ENCODE measurements around the gene DPPA4. TPM values are rescaled to one million over a fixed set of nuclear protein-coding genes. Genes with fewer than 3 reads are reported as not detected.

Gene DPPA4
- total RNA-seq, 1 experiment from 2014 or later: 774 TPM

DNA sequence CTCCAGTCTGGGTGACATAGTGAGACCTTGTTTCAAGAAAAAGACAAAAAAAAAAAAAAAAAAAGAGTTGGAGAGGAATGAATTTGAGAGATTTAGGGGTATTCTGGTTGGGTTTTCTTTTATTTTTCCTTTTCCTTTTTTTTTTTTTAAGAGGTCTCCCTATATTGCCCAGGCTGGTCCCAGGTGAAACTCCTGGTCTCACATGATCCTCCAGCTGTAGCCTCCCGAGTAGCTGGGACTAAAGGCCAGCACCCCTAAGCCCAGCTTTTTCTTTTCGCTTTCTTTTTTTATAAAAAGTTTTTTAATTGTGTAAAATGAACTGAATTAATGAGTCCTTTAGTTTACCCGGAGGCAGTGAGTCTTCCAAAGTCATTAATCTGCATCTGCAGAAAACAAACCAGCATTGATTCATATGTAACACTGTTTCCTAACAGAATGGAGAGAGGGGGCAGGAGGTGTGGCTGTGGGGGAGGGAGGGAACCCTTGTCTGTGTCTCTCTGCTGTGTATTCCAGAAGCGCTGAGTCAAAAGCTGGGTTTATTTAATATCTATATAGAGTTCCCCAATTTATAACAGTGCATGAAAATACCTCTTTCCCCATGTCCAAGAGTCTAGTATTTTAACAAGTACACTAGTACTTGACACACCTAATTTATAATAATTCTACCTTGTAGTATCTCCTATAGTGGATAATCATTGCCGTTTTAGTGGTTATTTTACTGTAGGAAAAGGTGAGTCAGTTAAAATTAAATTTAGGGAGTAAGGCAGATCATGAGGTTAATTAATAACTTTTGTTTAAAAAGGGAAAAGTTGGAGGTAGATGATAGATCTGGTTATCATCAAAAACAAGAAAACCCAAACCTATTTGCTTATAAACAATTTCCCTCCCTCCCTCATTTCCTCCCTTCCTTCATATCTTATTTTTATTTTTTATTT is 2.6 kb upstream of the DPPA4 start (continued):
- TF ChIP-seq, protein P1, sequence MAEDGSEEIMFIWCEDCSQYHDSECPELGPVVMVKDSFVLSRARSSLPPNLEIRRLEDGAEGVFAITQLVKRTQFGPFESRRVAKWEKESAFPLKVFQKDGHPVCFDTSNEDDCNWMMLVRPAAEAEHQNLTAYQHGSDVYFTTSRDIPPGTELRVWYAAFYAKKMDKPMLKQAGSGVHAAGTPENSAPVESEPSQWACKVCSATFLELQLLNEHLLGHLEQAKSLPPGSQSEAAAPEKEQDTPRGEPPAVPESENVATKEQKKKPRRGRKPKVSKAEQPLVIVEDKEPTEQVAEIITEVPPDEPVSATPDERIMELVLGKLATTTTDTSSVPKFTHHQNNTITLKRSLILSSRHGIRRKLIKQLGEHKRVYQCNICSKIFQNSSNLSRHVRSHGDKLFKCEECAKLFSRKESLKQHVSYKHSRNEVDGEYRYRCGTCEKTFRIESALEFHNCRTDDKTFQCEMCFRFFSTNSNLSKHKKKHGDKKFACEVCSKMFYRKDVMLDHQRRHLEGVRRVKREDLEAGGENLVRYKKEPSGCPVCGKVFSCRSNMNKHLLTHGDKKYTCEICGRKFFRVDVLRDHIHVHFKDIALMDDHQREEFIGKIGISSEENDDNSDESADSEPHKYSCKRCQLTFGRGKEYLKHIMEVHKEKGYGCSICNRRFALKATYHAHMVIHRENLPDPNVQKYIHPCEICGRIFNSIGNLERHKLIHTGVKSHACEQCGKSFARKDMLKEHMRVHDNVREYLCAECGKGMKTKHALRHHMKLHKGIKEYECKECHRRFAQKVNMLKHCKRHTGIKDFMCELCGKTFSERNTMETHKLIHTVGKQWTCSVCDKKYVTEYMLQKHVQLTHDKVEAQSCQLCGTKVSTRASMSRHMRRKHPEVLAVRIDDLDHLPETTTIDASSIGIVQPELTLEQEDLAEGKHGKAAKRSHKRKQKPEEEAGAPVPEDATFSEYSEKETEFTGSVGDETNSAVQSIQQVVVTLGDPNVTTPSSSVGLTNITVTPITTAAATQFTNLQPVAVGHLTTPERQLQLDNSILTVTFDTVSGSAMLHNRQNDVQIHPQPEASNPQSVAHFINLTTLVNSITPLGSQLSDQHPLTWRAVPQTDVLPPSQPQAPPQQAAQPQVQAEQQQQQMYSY (CRISPR knock-in tag; IDR thresholded peaks at IDR 0.05): no peak
- TF ChIP-seq, protein P2, sequence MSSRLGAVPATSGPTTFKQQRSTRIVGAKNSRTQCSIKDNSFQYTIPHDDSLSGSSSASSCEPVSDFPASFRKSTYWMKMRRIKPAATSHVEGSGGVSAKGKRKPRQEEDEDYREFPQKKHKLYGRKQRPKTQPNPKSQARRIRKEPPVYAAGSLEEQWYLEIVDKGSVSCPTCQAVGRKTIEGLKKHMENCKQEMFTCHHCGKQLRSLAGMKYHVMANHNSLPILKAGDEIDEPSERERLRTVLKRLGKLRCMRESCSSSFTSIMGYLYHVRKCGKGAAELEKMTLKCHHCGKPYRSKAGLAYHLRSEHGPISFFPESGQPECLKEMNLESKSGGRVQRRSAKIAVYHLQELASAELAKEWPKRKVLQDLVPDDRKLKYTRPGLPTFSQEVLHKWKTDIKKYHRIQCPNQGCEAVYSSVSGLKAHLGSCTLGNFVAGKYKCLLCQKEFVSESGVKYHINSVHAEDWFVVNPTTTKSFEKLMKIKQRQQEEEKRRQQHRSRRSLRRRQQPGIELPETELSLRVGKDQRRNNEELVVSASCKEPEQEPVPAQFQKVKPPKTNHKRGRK (CRISPR knock-in tag; IDR thresholded peaks at IDR 0.05; ENCODE audit: borderline replicate concordance): no peak
- no peak for TF ChIP-seq E2F1 (CRISPR knock-in tag; IDR thresholded peaks at IDR 0.05)

DNA sequence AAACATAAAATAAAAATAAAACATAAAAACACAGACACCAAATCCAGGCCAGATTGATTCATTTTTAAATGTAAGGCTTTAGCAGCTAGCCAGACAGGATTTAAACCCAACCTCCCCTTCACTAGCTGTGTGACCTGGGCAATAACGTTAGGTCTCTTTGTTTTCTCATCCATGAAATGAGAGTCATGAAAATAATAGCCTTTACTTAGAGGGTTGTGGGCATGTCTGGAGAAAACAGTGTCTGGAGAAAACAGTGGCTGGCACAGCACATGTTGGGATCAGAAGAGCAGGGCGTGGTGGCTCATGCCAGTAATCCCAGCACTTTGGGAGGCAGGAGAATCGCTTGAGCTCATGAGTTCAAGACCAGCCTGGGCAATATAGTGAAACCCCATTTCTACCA is 1.9 kb upstream of the DPPA4 start:
- DNase-seq (ENCODE audit: low spot score) (no peak), ATAC-seq (no peak)
- Mint-ChIP-seq H3K27me3 (ENCODE audit: low read depth) (peaks cover 3% of the 10 kb centered on the region; the same call in 1 of the 2 replicates), H3K4me3 (peak overlapping the region; percentile 89), H3K9me3 (no peaks in the 10 kb centered on the region), H3K27ac (peak overlapping the region; percentile 98), H3K36me3 (peaks cover 58% of the 10 kb centered on the region), H3K4me1 (peaks cover 29% of the 10 kb centered on the region)
- TF ChIP-seq IRF1 (CRISPR knock-in tag; IDR thresholded peaks at IDR 0.05): no peak
- CTCF ChIA-PET: interaction anchor here (1.6 kb wide), 1 partner anchor 31 kb away, joined by 4 read pairs; no protein-coding TSS in a partner anchor
- POLR2A ChIA-PET: interaction anchor here (0.5 to 1.4 kb wide), 5 partner anchors 9 to 23 kb away, joined by 3 to 10 read pairs (median 5); partner anchors contain the start of gene DPPA2

DNA sequence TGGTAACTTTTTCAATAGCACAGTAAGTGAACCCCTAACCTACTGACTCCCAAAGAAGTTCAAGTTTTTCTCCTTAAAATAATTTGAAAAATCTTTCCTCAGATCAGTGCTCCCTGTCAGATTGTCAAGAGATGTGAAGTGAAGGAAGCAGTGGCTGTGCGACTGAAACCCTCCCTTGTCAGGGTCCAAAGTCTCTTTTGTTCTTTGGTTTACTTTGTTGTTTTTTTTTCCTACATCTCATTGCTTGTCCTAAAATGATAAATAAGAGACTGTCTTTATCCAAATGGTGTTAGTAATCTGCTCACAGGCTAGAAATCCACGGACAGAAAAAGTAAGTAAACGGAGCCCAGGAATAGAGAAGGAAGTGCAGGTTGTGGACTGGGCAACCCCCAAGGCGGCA is 976 bp upstream of the DPPA4 start:
- CTCF ChIA-PET: interaction anchor here (1.6 kb wide), 1 partner anchor 31 kb away, joined by 4 read pairs; no protein-coding TSS in a partner anchor
- Mint-ChIP-seq H3K27ac (peak overlapping the region; percentile 98), H3K36me3 (peaks cover 58% of the 10 kb centered on the region), H3K4me3 (peak overlapping the region; percentile 89), H3K27me3 (ENCODE audit: low read depth) (peaks cover 3% of the 10 kb centered on the region; the same call in 1 of the 2 replicates), H3K4me1 (peaks cover 38% of the 10 kb centered on the region), H3K9me3 (no peaks in the 10 kb centered on the region)
- POLR2A ChIA-PET: no interaction called here
- peak; percentile 57; the same call in 1 of the 2 replicates for TF ChIP-seq AFF4 (CRISPR knock-in tag; IDR thresholded peaks at IDR 0.05; ENCODE audit: borderline replicate concordance)
- TF ChIP-seq, protein P3, sequence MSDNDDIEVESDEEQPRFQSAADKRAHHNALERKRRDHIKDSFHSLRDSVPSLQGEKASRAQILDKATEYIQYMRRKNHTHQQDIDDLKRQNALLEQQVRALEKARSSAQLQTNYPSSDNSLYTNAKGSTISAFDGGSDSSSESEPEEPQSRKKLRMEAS (CRISPR knock-in tag; IDR thresholded peaks at IDR 0.05): no peak
- no peak for ATAC-seq
- no peak for DNase-seq (ENCODE audit: low spot score)
